Nephron (organoid): Measurements from ENCODE around the gene TFF3.

Source experiments
- H3K27ac Mint-ChIP-seq, 3 experiments: 2 replicates each; pipeline ENCODE4 v1.8.0; 2020; ENCODE audit warnings: mixed read lengths in 3 of 3, mild to moderate bottlenecking in 2 of 3, moderate library complexity in 1 of 3
- H3K27me3 Mint-ChIP-seq: 2 replicates; pipeline ENCODE4 v1.8.0; 2021; ENCODE audit warnings: low read depth, mild to moderate bottlenecking, moderate library complexity, mixed read lengths
- H3K36me3 Mint-ChIP-seq: 2 replicates; pipeline ENCODE4 v1.8.0; 2020; ENCODE audit warnings: low read depth, mixed read lengths
- H3K4me1 Mint-ChIP-seq: 2 replicates; pipeline ENCODE4 v1.8.0; 2020; ENCODE audit warnings: mixed read lengths
- H3K4me3 Mint-ChIP-seq, 3 experiments: 2 replicates each; pipeline ENCODE4 v1.8.0; 2020; ENCODE audit warnings: mild to moderate bottlenecking in 3 of 3, mixed read lengths in 3 of 3, moderate library complexity in 2 of 3
- H3K9me3 Mint-ChIP-seq: 2 replicates; pipeline ENCODE4 v1.8.0; 2020; ENCODE audit warnings: mixed read lengths
- CTCF ChIP-seq, 3 experiments: fragments of 200-600 bp; sonication (generic); IDR thresholded peaks; one replicate each; pipeline ENCODE4 v1.5.0; 2021; ENCODE audit warnings: antibody characterized with exemption in 3 of 3; ENCODE audit not compliant: unreplicated experiment in 3 of 3

Gene TFF3

DNA sequence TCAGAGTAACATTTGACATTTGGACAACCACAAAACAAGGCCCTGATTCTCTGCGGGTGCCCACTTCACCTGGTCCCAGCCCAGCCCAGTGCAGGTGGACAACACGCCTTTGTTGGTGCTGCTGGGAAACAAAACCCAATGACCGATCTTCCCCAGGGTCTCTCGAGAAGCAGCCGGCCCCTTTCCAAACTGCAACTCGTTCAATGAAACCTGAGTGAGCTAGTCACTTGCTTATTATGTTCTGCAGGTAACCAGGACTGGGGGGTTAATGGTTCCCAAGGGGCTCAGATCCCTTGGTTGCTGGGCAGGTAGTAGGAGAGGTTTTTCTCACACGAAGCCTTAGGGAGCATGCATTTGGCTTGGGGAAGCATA, 53.4 kb downstream of the TFF3 start:
- Mint-ChIP-seq H3K27me3 (peaks cover 21% of the 10 kb centered on the region), H3K4me1 (peaks cover 28% of the 10 kb centered on the region), H3K9me3 (no peaks in the 10 kb centered on the region), H3K4me3 (no peak overlapping the region), H3K27ac (no peak overlapping the region), H3K36me3 (no peaks in the 10 kb centered on the region)
- TF ChIP-seq CTCF (IDR thresholded peaks at IDR 0.05; ENCODE audit: unreplicated experiment in 3 of 3): no peak
